GM12892 (cell line): ENCODE data around the gene SPEF1.

Experiments used
- POLR2A ChIP-seq: IDR thresholded peaks from 2 replicates; pipeline ENCODE4 v1.6.1; 2011; ENCODE audit warnings: low read depth, low read length, control low read depth
- POLR2AphosphoS5 ChIP-seq: IDR thresholded peaks from 2 replicates; pipeline ENCODE4 v1.6.1; 2011; ENCODE audit warnings: low read depth, low read length, control low read depth

GRCh38 chr20:3797226-3797545 lies 15.9 kb upstream of the SPEF1 start:
- TF ChIP-seq POLR2AphosphoS5, result no peak
- no peak for TF ChIP-seq POLR2A
